Astrocyte (in vitro differentiated cells and primary cell): ENCODE measurements around the gene SLBP. TPM values are rescaled to one million over a fixed set of nuclear protein-coding genes. Genes with fewer than 3 reads are reported as not detected.

Experiments used
- DNase-seq: peaks from one replicate; pipeline ENCODE4 v3.0.0-alpha.2; 2010; ENCODE audit warnings: low read depth
- FAIRE-seq: peaks from 2 replicates; lab custom pipeline; 2011; peaks lifted over from hg19 to GRCh38; lab: Jason Lieb, UNC
- H2AFZ ChIP-seq: 2 replicates; pipeline ENCODE4 v1.6.0; 2012; ENCODE audit warnings: low read depth, low read length, inconsistent platforms
- H3K27ac ChIP-seq: 2 replicates; pipeline ENCODE4 v1.5.1; 2011; ENCODE audit warnings: low read depth, low read length, inconsistent platforms
- H3K27me3 ChIP-seq: 2 replicates; pipeline ENCODE4 v1.6.0; 2011; ENCODE audit warnings: low read length, inconsistent platforms; ENCODE audit not compliant: insufficient read depth
- H3K36me3 ChIP-seq: 2 replicates; pipeline ENCODE4 v1.5.1; 2011; ENCODE audit warnings: low read length, inconsistent platforms; ENCODE audit not compliant: insufficient read depth
- H3K4me1 ChIP-seq: 2 replicates; pipeline ENCODE4 v1.5.1; 2011; ENCODE audit warnings: low read length, inconsistent platforms; ENCODE audit not compliant: insufficient read depth
- H3K4me2 ChIP-seq: 2 replicates; pipeline ENCODE4 v1.6.0; 2012; ENCODE audit warnings: low read length, inconsistent platforms
- H3K4me3 ChIP-seq: 2 replicates; pipeline ENCODE4 v1.5.1; 2011; ENCODE audit warnings: low read depth, mild to moderate bottlenecking, low read length, inconsistent platforms; ENCODE audit not compliant: insufficient read depth
- H3K79me2 ChIP-seq: 2 replicates; pipeline ENCODE4 v1.6.0; 2012; ENCODE audit warnings: mild to moderate bottlenecking, low read length, inconsistent platforms; ENCODE audit not compliant: insufficient read depth
- H3K9ac ChIP-seq: 2 replicates; pipeline ENCODE4 v1.6.0; 2012; ENCODE audit warnings: mild to moderate bottlenecking, low read length, inconsistent platforms
- H3K9me3 ChIP-seq: 2 replicates; pipeline ENCODE4 v1.5.1; 2012; ENCODE audit warnings: low read depth, mild to moderate bottlenecking, low read length, inconsistent platforms; ENCODE audit not compliant: insufficient read depth
- H4K20me1 ChIP-seq: 2 replicates; pipeline ENCODE4 v1.6.0; 2012; ENCODE audit warnings: low read length, inconsistent platforms; ENCODE audit not compliant: insufficient read depth
- H3K27ac Mint-ChIP-seq: one replicate; pipeline ENCODE4 v1.8.0; 2021; ENCODE audit warnings: mild to moderate bottlenecking, mixed read lengths; ENCODE audit not compliant: unreplicated experiment
- H3K27me3 Mint-ChIP-seq: one replicate; pipeline ENCODE4 v1.8.0; 2021; ENCODE audit warnings: low read depth, mixed read lengths; ENCODE audit not compliant: unreplicated experiment
- H3K36me3 Mint-ChIP-seq: one replicate; pipeline ENCODE4 v1.8.0; 2021; ENCODE audit warnings: low read depth, mixed read lengths; ENCODE audit not compliant: unreplicated experiment
- H3K4me1 Mint-ChIP-seq: one replicate; pipeline ENCODE4 v1.8.0; 2021; ENCODE audit warnings: low read depth, mixed read lengths; ENCODE audit not compliant: unreplicated experiment
- H3K4me3 Mint-ChIP-seq: one replicate; pipeline ENCODE4 v1.8.0; 2021; ENCODE audit warnings: mild to moderate bottlenecking, moderate library complexity, mixed read lengths; ENCODE audit not compliant: unreplicated experiment
- H3K9me3 Mint-ChIP-seq: one replicate; pipeline ENCODE4 v1.8.0; 2021; ENCODE audit warnings: mild to moderate bottlenecking, mixed read lengths; ENCODE audit not compliant: unreplicated experiment
- CTCF ChIP-seq: IDR thresholded peaks from 2 replicates; pipeline ENCODE4 v1.5.1; 2011; ENCODE audit warnings: low read depth, mild to moderate bottlenecking, inconsistent platforms, low read length, moderate library complexity; ENCODE audit not compliant: insufficient read depth
- EZH2 ChIP-seq: IDR thresholded peaks from 2 replicates; pipeline ENCODE4 v1.6.1; 2012; ENCODE audit warnings: mild to moderate bottlenecking, low read length, inconsistent platforms; ENCODE audit not compliant: insufficient read depth
- total RNA-seq: library from RNA; stranded (reverse); gene quantifications from 2 replicates; pipeline ENCODE4 v1.2.1, GENCODE V29; 2021

SLBP gene
- total RNA-seq, 1 donor from 2014 or later, result 44.5 TPM

DNA sequence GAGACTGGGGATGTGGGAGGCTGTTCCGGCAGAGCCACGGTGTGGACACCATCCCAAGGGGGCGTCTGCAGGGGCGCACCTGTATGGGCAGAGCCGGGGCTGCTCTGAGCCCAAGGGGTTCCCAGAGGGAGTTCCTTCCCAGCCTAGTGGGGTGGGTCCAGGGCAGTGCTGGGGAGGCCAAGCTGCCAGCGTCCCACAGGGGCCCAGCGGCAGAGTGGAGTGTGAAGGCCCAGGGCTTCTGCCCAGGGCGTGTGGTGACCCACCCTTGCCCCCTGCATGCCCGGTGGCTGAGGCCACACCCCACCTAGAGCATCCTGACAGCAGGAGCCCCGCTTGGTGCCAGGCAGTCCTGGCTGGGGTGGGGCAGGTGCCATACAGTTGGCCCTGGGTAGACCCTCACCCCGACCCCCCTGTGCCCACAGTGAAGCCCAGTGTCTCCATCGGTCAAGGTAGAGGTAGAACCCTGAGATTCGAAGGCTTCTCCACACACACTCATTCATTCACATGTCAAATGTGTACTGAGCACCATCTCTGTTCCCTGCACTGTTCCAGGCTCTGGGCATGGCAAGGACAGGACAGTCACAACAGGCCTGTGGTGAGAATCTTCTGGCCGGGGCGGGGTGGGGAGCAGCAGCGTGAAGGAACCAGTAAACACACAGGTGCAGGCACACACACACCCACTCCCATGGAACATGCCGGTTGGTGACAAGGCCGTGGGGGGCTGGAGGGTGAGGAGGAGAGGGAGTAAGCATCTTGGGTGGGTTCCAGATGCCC lies 38.4 kb upstream of the SLBP start:
- no peak for DNase-seq
- Histone ChIP-seq H3K9ac (no peak overlapping the region), H3K9me3 (no peaks in the 10 kb centered on the region), H3K4me3 (no peak overlapping the region), H3K36me3 (no peaks in the 10 kb centered on the region), H3K4me1 (no peaks in the 10 kb centered on the region), H3K27ac (no peak overlapping the region), H4K20me1 (peaks cover 4% of the 10 kb centered on the region), H3K4me2 (no peak overlapping the region), H3K27me3 (no peaks in the 10 kb centered on the region), H3K79me2 (no peaks in the 10 kb centered on the region), H2AFZ (no peak overlapping the region)
- no peaks in the 10 kb centered on the region for H3K4me1 Mint-ChIP-seq
- no peak for FAIRE-seq
- H3K9me3 Mint-ChIP-seq, result no peaks in the 10 kb centered on the region
- H3K4me3 Mint-ChIP-seq, result no peak overlapping the region
- H3K27ac Mint-ChIP-seq, result no peak overlapping the region
- H3K36me3 Mint-ChIP-seq, result no peaks in the 10 kb centered on the region
- no peaks in the 10 kb centered on the region for H3K27me3 Mint-ChIP-seq
- no peak for TF ChIP-seq EZH2
- no peak for TF ChIP-seq CTCF

GRCh38 chr4:1749826-1750225 lies 37.7 kb upstream of the SLBP start:
- Histone ChIP-seq H3K27me3 (no peaks in the 10 kb centered on the region), H2AFZ (no peak overlapping the region), H4K20me1 (peaks cover 5% of the 10 kb centered on the region), H3K4me1 (no peaks in the 10 kb centered on the region), H3K36me3 (no peaks in the 10 kb centered on the region), H3K4me3 (no peak overlapping the region), H3K27ac (no peak overlapping the region), H3K4me2 (no peak overlapping the region), H3K9me3 (no peaks in the 10 kb centered on the region), H3K9ac (no peak overlapping the region), H3K79me2 (no peaks in the 10 kb centered on the region)
- TF ChIP-seq EZH2 (no peak), CTCF (no peak)
- DNase-seq, result no peak
- Mint-ChIP-seq H3K36me3 (no peaks in the 10 kb centered on the region), H3K27me3 (no peaks in the 10 kb centered on the region), H3K4me1 (no peaks in the 10 kb centered on the region), H3K9me3 (no peaks in the 10 kb centered on the region), H3K4me3 (no peak overlapping the region), H3K27ac (no peak overlapping the region)
- no peak for FAIRE-seq

DNA sequence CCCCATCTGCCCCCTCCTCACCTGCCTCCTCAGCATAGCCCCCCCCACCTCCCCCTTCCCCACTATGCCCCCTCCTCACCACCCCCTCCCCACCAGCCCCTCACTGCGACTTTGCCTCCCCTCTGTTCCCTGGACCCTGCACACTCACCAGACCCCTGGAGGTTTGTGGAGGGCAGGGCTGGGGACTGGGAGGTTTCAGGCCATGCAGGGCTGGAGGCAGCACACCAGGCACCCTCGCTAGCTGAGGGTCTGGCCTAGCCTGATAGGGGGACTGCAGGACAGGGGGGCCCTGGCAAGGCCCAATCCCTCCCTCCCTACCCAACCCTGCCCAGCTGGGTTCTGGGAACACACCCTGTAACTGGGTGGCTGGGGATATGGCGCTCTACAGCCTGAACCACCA lies 37.3 kb upstream of the SLBP start:
- Histone ChIP-seq H2AFZ (no peak overlapping the region), H3K27me3 (no peaks in the 10 kb centered on the region), H3K9ac (no peak overlapping the region), H3K4me3 (no peak overlapping the region), H3K36me3 (no peaks in the 10 kb centered on the region), H3K79me2 (no peaks in the 10 kb centered on the region), H3K27ac (no peak overlapping the region), H3K9me3 (no peaks in the 10 kb centered on the region), H4K20me1 (peaks cover 5% of the 10 kb centered on the region), H3K4me1 (no peaks in the 10 kb centered on the region), H3K4me2 (no peak overlapping the region)
- no peaks in the 10 kb centered on the region for H3K4me1 Mint-ChIP-seq
- no peaks in the 10 kb centered on the region for H3K27me3 Mint-ChIP-seq
- H3K36me3 Mint-ChIP-seq, result no peaks in the 10 kb centered on the region
- H3K27ac Mint-ChIP-seq, result no peak overlapping the region
- H3K9me3 Mint-ChIP-seq, result no peaks in the 10 kb centered on the region
- TF ChIP-seq EZH2, result no peak
- no peak for TF ChIP-seq CTCF
- FAIRE-seq (no peak), DNase-seq (no peak)
- H3K4me3 Mint-ChIP-seq, result no peak overlapping the region
